Measurements from ENCODE around the gene CIT.

DNA sequence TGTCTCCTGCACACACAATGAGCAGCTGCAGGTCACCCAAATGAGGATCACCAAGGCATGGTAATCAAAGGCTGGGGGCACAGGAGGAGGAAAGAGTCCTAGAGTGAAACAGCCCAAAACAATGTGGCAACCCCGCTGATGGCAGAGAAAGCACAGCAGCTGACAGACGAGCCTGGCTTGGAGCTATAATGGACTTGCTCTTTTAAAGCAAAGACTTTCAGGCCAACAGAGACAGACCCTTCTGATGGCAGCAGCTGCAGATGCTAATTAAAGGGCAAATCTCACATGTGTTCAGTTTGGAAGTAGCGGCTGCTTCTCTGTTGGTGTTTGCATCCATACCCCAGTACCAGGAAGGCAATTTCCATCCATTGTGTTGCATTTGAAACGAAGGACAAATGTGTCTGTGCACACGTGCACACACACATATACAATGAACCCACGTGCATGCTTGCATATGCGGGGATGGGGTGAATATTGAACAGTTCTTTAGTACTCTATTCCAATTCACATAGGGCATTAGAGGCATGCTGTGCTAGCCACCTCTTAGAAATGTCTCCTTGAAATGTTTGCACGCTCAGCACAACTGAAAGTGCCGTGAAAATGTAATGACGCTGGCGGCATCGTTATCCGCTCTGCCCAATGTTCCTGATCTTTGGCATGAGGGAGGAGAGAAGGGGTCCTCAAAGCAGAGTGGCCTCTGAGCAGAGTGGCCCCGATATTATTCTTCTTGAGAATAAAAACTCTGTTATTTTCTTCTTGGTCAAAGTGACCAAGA lies 38.1 kb downstream of the CIT start:
- TF ChIP-seq POLR2AphosphoS5 (IDR thresholded peaks at IDR 0.05) (no peak), POLR2A (IDR thresholded peaks at IDR 0.05) (no peak)
- TF ChIP-seq, protein P1, sequence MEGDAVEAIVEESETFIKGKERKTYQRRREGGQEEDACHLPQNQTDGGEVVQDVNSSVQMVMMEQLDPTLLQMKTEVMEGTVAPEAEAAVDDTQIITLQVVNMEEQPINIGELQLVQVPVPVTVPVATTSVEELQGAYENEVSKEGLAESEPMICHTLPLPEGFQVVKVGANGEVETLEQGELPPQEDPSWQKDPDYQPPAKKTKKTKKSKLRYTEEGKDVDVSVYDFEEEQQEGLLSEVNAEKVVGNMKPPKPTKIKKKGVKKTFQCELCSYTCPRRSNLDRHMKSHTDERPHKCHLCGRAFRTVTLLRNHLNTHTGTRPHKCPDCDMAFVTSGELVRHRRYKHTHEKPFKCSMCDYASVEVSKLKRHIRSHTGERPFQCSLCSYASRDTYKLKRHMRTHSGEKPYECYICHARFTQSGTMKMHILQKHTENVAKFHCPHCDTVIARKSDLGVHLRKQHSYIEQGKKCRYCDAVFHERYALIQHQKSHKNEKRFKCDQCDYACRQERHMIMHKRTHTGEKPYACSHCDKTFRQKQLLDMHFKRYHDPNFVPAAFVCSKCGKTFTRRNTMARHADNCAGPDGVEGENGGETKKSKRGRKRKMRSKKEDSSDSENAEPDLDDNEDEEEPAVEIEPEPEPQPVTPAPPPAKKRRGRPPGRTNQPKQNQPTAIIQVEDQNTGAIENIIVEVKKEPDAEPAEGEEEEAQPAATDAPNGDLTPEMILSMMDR (IDR thresholded peaks at IDR 0.05) = no peak

Measured in sigmoid colon (tissue), 4 donors.